Epidermal melanocyte (primary cell): ENCODE measurements around the gene HEPN1.

ENCODE experiments used
- DNase-seq: peaks from one replicate; pipeline ENCODE4 v3.0.0; 2011; ENCODE audit warnings: low spot score; ENCODE audit not compliant: insufficient read length

The HEPN1 gene

GRCh38 chr11:124884869-124885479, 34.1 kb upstream of the HEPN1 start:
- DNase-seq, result no peak

- DNase-seq, result no peak
Measured at GRCh38 chr11:124886476-124886875, 32.6 kb upstream of the HEPN1 start.

- DNase-seq, result no peak
Measured at GRCh38 chr11:124886978-124887666, 31.9 kb upstream of the HEPN1 start.

- DNase-seq, result no peak
Measured at GRCh38 chr11:124887667-124888013, 31.4 kb upstream of the HEPN1 start.

- DNase-seq, result no peak
Measured at GRCh38 chr11:124889191-124890091, 29.6 kb upstream of the HEPN1 start.

GRCh38 chr11:124890151-124890550, 28.9 kb upstream of the HEPN1 start:
- DNase-seq, result no peak

GRCh38 chr11:124890683-124891372, 28.2 kb upstream of the HEPN1 start:
- no peak for DNase-seq

GRCh38 chr11:124891373-124891861, 27.6 kb upstream of the HEPN1 start:
- no peak for DNase-seq

GRCh38 chr11:124892146-124892545, 26.9 kb upstream of the HEPN1 start:
- no peak for DNase-seq

GRCh38 chr11:124892750-124893454, 26.1 kb upstream of the HEPN1 start:
- DNase-seq, result no peak

- DNase-seq, result no peak
Measured at GRCh38 chr11:124893781-124894401, 25.2 kb upstream of the HEPN1 start.

- DNase-seq, result no peak
Measured at GRCh38 chr11:124894606-124895430, 24.2 kb upstream of the HEPN1 start.

- no peak for DNase-seq
Measured at GRCh38 chr11:124895471-124895971, 23.5 kb upstream of the HEPN1 start.

GRCh38 chr11:124896071-124896750, 22.8 kb upstream of the HEPN1 start:
- DNase-seq, result no peak

GRCh38 chr11:124896821-124897391, 22.1 kb upstream of the HEPN1 start:
- DNase-seq, result no peak

GRCh38 chr11:124897674-124898262, 21.3 kb upstream of the HEPN1 start, which contains the start of gene ROBO4:
Gene ROBO4 (minus strand): TSS chr11:124897865. CDS start chr11:124897795, 70 bp downstream.
- no peak for DNase-seq

- no peak for DNase-seq
Measured at GRCh38 chr11:124898263-124898680, 20.8 kb upstream of the HEPN1 start.

- DNase-seq, result no peak
Measured at GRCh38 chr11:124898711-124899110, 20.3 kb upstream of the HEPN1 start.
